Measurements from ENCODE around the gene POU2F2.

The POU2F2 gene

GRCh38 chr19:42150364-42150763, 18.1 kb upstream of the POU2F2 start:
- TF ChIP-seq ZNF274 (IDR thresholded peaks at IDR 0.05; ENCODE audit: low read depth, low read length) = no peak
- no peak overlapping the region for H3K4me3 ChIP-seq (ENCODE audit: low read length)

- no peak for TF ChIP-seq ZNF274 (IDR thresholded peaks at IDR 0.05; ENCODE audit: low read depth, low read length)
- H3K4me3 ChIP-seq (ENCODE audit: low read length) = no peak overlapping the region
These were observed 17.4 kb upstream of the POU2F2 start for GRCh38 chr19:42149447-42150202.

GRCh38 chr19:42148266-42148665, 16.0 kb upstream of the POU2F2 start:
- H3K4me3 ChIP-seq (ENCODE audit: low read length) = no peak overlapping the region
- TF ChIP-seq ZNF274 (IDR thresholded peaks at IDR 0.05; ENCODE audit: low read depth, low read length) = no peak

- TF ChIP-seq ZNF274 (IDR thresholded peaks at IDR 0.05; ENCODE audit: low read depth, low read length) = no peak
- no peak overlapping the region for H3K4me3 ChIP-seq (ENCODE audit: low read length)
These were observed 11.3 kb upstream of the POU2F2 start for GRCh38 chr19:42143341-42144234.

GRCh38 chr19:42140125-42140754, 8.0 kb upstream of the POU2F2 start:
- H3K4me3 ChIP-seq (ENCODE audit: low read length) = no peak overlapping the region
- TF ChIP-seq ZNF274 (IDR thresholded peaks at IDR 0.05; ENCODE audit: low read depth, low read length) = no peak

- H3K4me3 ChIP-seq (ENCODE audit: low read length) = no peak overlapping the region
- no peak for TF ChIP-seq ZNF274 (IDR thresholded peaks at IDR 0.05; ENCODE audit: low read depth, low read length)
These were observed 2.4 kb upstream of the POU2F2 start for GRCh38 chr19:42134535-42135070.

GRCh38 chr19:42132851-42133528, 744 bp upstream of the POU2F2 start:
- no peak for TF ChIP-seq ZNF274 (IDR thresholded peaks at IDR 0.05; ENCODE audit: low read depth, low read length)
- H3K4me3 ChIP-seq (ENCODE audit: low read length) = peak overlapping the region; percentile 73; the same call in 1 of the 2 replicates

GRCh38 chr19:42131149-42132029, 857 bp downstream of the POU2F2 start:
- TF ChIP-seq ZNF274 (IDR thresholded peaks at IDR 0.05; ENCODE audit: low read depth, low read length) = no peak
- peak overlapping the region; percentile 73 for H3K4me3 ChIP-seq (ENCODE audit: low read length)

- TF ChIP-seq ZNF274 (IDR thresholded peaks at IDR 0.05; ENCODE audit: low read depth, low read length) = no peak
- peak overlapping the region; percentile 73 for H3K4me3 ChIP-seq (ENCODE audit: low read length)
These were observed 2.0 kb downstream of the POU2F2 start for GRCh38 chr19:42130254-42130573.

GRCh38 chr19:42129399-42130253, 2.6 kb downstream of the POU2F2 start:
- peak overlapping the region; percentile 73 for H3K4me3 ChIP-seq (ENCODE audit: low read length)
- no peak for TF ChIP-seq ZNF274 (IDR thresholded peaks at IDR 0.05; ENCODE audit: low read depth, low read length)

GRCh38 chr19:42126574-42126973, 5.7 kb downstream of the POU2F2 start:
- TF ChIP-seq ZNF274 (IDR thresholded peaks at IDR 0.05; ENCODE audit: low read depth, low read length) = no peak
- no peak overlapping the region for H3K4me3 ChIP-seq (ENCODE audit: low read length)

GRCh38 chr19:42125536-42125935, 6.7 kb downstream of the POU2F2 start:
- no peak overlapping the region for H3K4me3 ChIP-seq (ENCODE audit: low read length)
- no peak for TF ChIP-seq ZNF274 (IDR thresholded peaks at IDR 0.05; ENCODE audit: low read depth, low read length)
